GM18502 (cell line): Measurements from ENCODE around the gene C5orf47.
"Not testable (repeated sequence)": the region's sequence is repeated elsewhere in the genome, so short reads cannot be mapped to it uniquely, and the experiment has no call there.

Source experiments
- ATAC-seq: cut with Tn5 transposase; IDR thresholded peaks from one replicate; pipeline ENCODE4 v1.9.1; 2021; ENCODE audit warnings: mild to moderate bottlenecking; ENCODE audit not compliant: unreplicated experiment, poor library complexity

The C5orf47 gene

DNA sequence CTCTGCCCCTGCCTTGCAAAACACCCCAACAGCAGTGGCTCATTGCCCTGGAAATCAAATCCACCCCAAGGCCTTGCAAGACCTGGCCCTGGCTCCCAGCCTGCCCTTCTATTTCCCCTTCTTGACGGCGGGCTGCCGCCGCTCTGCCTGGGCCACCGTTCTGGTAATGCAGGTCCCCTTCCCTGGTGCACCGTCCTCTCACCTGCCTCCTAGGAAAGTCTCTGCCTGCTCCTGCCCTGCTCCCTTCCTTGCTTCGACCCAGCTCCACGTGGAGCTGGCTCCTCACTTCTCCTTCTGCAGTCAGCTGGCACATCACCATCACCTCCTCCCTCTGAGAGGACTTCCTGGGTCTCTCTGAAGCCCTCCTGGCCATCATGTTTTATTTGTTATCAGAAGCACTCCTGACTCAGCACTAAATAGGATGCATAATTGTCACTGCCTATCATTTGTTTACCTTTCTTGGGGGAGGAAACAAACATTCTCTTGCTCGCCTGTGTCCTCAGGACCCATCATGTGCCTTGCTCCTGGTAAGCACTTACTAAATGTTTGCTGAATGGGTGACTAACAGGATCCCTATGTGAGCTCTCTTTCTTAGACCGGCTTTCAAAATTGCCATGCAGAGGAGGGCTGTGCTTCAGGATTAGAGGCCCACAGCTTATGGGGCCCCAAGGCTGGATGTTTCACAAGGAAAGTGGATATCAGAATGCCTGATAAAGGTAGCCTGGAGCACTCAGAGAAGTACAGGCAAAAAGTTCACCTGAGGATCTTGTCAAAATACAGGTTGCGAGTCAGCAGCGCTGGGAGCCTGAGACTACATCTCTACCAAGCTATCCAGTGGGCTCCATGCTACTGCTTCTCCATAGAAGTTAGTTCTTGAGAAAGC, 19.6 kb upstream of the C5orf47 start:
- ATAC-seq: no peak

GRCh38 chr5:173970878-173971650, 17.9 kb upstream of the C5orf47 start:
- no peak for ATAC-seq

GRCh38 chr5:173971681-173972345, 17.2 kb upstream of the C5orf47 start:
- no peak for ATAC-seq

GRCh38 chr5:173972607-173972924, 16.4 kb upstream of the C5orf47 start:
- ATAC-seq: no peak

GRCh38 chr5:173972925-173973615, 15.9 kb upstream of the C5orf47 start:
- ATAC-seq: peak; percentile 78

DNA sequence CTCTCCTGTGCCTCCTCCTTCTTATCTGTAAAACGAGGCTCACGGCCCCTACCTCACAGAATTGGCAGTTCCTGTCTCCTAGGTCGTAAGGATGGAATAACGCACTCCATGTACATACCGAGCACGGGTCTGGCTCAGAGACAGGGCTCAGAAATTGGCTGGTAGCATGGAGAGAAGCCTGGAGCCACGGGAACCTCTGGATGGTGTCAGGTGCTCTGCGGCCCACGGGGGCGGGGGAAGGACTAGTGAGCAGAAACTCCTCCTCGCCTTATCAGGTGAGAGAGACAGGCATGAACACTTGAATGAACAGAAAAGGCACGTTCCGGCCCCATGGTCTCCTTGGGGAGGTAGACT, 15.4 kb upstream of the C5orf47 start:
- ATAC-seq: peak; percentile 32

DNA sequence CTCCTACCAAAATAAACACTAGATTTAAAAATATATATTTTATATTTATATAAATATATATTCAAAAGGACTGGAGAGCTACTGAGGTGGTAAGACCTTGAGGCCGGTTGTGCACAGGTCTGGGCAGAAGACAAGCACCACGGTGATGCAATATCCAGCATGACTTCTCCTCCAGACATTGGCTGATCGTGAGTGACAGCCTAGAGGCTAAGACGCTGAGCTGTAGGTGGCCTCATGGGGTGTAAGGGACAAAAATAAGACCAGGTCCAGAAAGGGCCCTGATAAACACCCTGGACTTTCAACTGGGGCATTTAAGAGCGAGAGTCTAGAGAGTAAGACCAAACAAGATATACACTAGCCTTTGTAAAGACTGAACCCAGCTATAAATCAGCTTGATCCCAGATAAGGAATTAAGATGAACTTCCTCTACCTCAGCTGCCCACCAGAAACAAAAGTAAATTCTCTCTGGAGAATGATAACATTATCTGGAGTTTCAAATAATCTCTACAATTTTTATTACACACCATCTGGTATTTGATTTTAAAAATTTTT, 14.2 kb upstream of the C5orf47 start:
- no peak for ATAC-seq

DNA sequence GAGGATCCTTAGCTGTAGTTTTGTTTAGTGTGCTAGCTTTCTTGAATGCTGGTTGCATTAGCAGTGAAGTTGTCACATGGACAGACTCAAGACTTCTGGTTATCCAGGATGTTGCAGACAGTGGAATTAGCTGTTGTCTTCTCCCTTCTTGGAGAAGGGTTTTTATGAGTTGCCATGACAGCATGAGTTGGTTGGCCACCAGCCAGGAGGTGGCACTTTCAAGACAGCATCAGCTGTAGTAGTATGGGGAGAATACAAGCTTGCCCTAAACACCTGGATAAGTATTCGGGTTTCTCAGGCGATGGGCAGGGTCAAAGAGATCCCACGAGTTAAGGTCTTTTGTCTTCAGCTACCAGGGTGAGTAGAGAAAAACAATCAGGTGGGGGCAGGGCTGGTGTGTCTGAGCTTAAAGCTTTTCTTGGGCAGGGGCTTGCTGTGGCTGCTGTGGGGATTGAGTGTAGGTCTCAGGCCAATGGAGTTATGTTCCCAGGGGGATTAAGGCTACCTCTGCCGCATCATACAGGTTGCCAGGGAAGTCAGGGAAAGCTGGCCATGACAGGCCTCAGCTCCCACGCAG, 7.7 kb upstream of the C5orf47 start:
- no peak for ATAC-seq

GRCh38 chr5:173984218-173984617, 4.8 kb upstream of the C5orf47 start:
- ATAC-seq: no peak

- ATAC-seq: no peak
These were observed 587 bp downstream of the C5orf47 start for GRCh38 chr5:173989432-173990082.

GRCh38 chr5:173997331-173997730, 8.4 kb downstream of the C5orf47 start:
- ATAC-seq: no peak

DNA sequence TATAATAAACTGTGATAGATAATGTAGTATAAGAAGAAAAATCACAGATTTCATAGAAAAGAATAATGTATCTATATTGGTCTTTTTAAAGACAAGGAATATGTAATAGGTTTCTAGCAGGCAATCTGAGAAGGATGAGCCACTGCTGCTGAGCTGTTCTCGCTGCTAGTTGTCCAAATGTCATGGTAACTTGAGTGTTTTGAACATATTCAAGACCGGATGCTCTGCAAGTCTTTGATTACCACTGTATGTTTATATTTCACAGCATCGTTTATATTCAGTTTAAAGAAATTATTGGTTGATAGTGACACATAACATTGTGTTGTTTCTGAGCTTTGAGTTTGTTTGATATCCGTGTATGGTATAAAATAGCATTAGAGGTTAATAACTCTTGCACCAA, 9.6 kb downstream of the C5orf47 start:
- ATAC-seq: no peak

DNA sequence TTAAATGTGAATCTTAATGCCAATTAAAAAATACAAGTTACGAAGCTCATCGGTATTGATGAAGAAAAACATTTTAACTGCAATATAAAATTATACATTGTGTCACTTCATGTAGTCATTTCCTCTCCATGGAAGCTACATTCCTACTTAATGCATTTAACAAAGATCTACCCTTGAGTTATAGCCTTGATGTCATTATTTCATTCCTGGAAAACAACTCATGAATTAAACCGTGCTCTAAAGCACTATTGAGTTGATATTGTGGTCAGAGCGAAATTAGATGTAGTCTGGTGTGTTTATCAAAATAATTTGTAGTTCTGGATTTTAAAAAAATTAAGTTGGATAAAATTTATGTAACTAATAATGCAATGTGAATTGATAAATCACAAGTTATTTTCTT, 11.1 kb downstream of the C5orf47 start:
- no peak for ATAC-seq

DNA sequence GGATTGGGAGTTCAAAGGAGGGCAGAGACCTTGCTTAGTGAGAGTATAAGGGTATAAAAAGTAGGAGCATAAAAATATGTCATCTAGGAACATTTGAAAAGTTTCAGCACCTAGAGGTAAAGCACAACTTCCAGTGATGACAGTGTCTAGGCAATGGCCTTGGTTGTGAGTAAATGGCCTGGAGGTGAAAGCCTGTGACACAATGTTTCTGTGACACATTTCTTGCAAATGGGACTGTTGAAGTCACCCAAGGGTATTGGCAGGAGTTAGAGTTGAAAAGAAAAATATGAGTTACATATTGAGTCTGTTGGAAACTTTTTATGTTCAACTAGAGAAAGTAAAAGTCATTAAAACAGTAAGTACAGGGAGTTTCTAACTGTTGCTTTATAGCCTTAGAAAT, 14.8 kb downstream of the C5orf47 start:
- no peak for ATAC-seq

- ATAC-seq: no peak
These were observed 20.0 kb downstream of the C5orf47 start for GRCh38 chr5:174008922-174009321.

DNA sequence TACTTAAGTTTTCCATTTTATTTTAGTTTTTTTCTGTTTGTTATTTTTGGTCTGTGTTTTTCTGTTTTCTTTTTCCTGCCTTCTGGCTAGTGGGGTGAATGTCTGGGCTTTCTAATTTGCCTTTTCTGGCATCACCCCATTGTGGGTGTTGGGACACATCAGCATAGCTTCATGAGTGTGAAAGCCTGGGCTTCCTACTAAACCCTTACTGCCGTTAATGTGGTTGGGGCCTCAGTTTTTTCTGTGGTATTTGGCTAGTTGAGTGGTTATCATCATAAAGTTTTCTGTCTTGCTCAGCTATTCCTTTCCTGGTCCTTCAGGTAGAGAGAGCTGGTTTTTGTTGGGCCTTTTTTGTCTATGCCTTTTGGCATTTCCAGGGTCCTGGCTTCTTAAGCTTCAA, 21.4 kb downstream of the C5orf47 start:
- no peak for ATAC-seq

DNA sequence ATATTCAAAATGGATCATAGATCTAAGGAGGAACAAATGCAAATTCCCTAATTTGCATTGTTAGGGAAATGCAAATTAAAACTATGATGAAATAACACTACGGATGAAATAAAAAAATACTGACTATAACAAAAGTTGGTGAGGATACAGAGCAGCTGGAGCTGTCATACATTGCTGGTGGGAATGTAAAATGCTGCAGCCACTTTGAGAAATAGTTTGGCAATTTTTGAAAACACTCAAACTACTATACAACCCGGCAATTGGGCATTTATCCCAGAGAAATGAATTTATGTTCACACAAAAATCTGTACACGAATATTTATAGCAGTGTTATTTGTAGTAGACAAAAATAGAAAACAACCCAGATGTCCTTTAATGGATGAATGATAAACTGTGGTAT, 22.5 kb downstream of the C5orf47 start:
- ATAC-seq: no peak

GRCh38 chr5:174020069-174020927, 31.3 kb downstream of the C5orf47 start:
- ATAC-seq: not testable (repeated sequence)

- ATAC-seq: no peak
These were observed 31.9 kb downstream of the C5orf47 start for GRCh38 chr5:174020928-174021304.
